AG09309 (cell line): ENCODE results near the gene WSCD2.

Experiments used
- DNase-seq: peaks from one replicate; pipeline ENCODE4 v3.0.0-alpha.2; 2010; ENCODE audit warnings: low read depth
- H3K4me3 ChIP-seq: 2 replicates; pipeline ENCODE4 v1.5.1; 2011; ENCODE audit warnings: mild to moderate bottlenecking, low read depth, low read length, moderate library complexity; ENCODE audit not compliant: control insufficient read depth
- CTCF ChIP-seq: IDR thresholded peaks from 2 replicates; pipeline ENCODE4 v1.5.1; 2011; ENCODE audit warnings: mild to moderate bottlenecking, low read depth, low read length, inconsistent platforms; ENCODE audit not compliant: insufficient read depth, control insufficient read depth; ENCODE audit errors: missing control alignments

Gene WSCD2

GRCh38 chr12:108090932-108091678 lies 38.0 kb upstream of the WSCD2 start:
- no peak for DNase-seq
- TF ChIP-seq CTCF: no peak
- H3K4me3 ChIP-seq: no peak overlapping the region

GRCh38 chr12:108091679-108092051 lies 37.4 kb upstream of the WSCD2 start:
- H3K4me3 ChIP-seq: no peak overlapping the region
- no peak for TF ChIP-seq CTCF
- no peak for DNase-seq

GRCh38 chr12:108093209-108093608 lies 35.9 kb upstream of the WSCD2 start:
- DNase-seq: no peak
- no peak overlapping the region for H3K4me3 ChIP-seq
- TF ChIP-seq CTCF: no peak

GRCh38 chr12:108094056-108094649 lies 34.9 kb upstream of the WSCD2 start:
- TF ChIP-seq CTCF: no peak
- DNase-seq: no peak
- H3K4me3 ChIP-seq: no peak overlapping the region

- TF ChIP-seq CTCF: no peak
- H3K4me3 ChIP-seq: no peak overlapping the region
- DNase-seq: no peak
Measured at GRCh38 chr12:108097160-108097911, 31.8 kb upstream of the WSCD2 start.

GRCh38 chr12:108098374-108098773 lies 30.7 kb upstream of the WSCD2 start:
- H3K4me3 ChIP-seq: no peak overlapping the region
- no peak for TF ChIP-seq CTCF
- DNase-seq: no peak
